ENCODE measurements around the gene E2F7.

The E2F7 gene

GRCh38 chr12:77005611-77006098 lies 59.7 kb downstream of the E2F7 start:
- no peak overlapping the region for H3K27ac ChIP-seq
- no peaks in the 10 kb centered on the region for H3K4me1 ChIP-seq (ENCODE audit: control insufficient read depth in 1 of 2, insufficient read depth in 1 of 2, low read depth in 1 of 2, low read length in 1 of 2)
- H3K27me3 ChIP-seq = no peaks in the 10 kb centered on the region
- H3K36me3 ChIP-seq = no peaks in the 10 kb centered on the region
- no peak for TF ChIP-seq CTCF (IDR thresholded peaks at IDR 0.05)
- H3K9me3 ChIP-seq = no peaks in the 10 kb centered on the region
- H3K4me3 ChIP-seq (ENCODE audit: low read depth in 1 of 2, low read length in 1 of 2) = no peak overlapping the region

- TF ChIP-seq CTCF (IDR thresholded peaks at IDR 0.05) = no peak
- Histone ChIP-seq H3K36me3 (no peaks in the 10 kb centered on the region), H3K27ac (no peak overlapping the region), H3K4me3 (ENCODE audit: low read depth in 1 of 2, low read length in 1 of 2) (no peak overlapping the region), H3K4me1 (ENCODE audit: control insufficient read depth in 1 of 2, insufficient read depth in 1 of 2, low read depth in 1 of 2, low read length in 1 of 2) (no peaks in the 10 kb centered on the region), H3K9me3 (no peaks in the 10 kb centered on the region), H3K27me3 (no peaks in the 10 kb centered on the region)
Measured at GRCh38 chr12:77003914-77004313, 61.5 kb downstream of the E2F7 start.

GRCh38 chr12:77003246-77003645 lies 62.1 kb downstream of the E2F7 start:
- no peaks in the 10 kb centered on the region for H3K27me3 ChIP-seq
- no peak overlapping the region for H3K4me3 ChIP-seq (ENCODE audit: low read depth in 1 of 2, low read length in 1 of 2)
- H3K9me3 ChIP-seq = no peaks in the 10 kb centered on the region
- no peaks in the 10 kb centered on the region for H3K4me1 ChIP-seq (ENCODE audit: control insufficient read depth in 1 of 2, insufficient read depth in 1 of 2, low read depth in 1 of 2, low read length in 1 of 2)
- H3K27ac ChIP-seq = no peak overlapping the region
- H3K36me3 ChIP-seq = no peaks in the 10 kb centered on the region
- TF ChIP-seq CTCF (IDR thresholded peaks at IDR 0.05) = no peak

- H3K4me3 ChIP-seq (ENCODE audit: low read depth in 1 of 2, low read length in 1 of 2) = no peak overlapping the region
- no peaks in the 10 kb centered on the region for H3K27me3 ChIP-seq
- H3K4me1 ChIP-seq (ENCODE audit: control insufficient read depth in 1 of 2, insufficient read depth in 1 of 2, low read depth in 1 of 2, low read length in 1 of 2) = no peaks in the 10 kb centered on the region
- H3K27ac ChIP-seq = no peak overlapping the region
- no peaks in the 10 kb centered on the region for H3K36me3 ChIP-seq
- H3K9me3 ChIP-seq = no peaks in the 10 kb centered on the region
- no peak for TF ChIP-seq CTCF (IDR thresholded peaks at IDR 0.05)
Measured at GRCh38 chr12:77002382-77002781, 63.0 kb downstream of the E2F7 start.

- Histone ChIP-seq H3K27me3 (no peaks in the 10 kb centered on the region), H3K27ac (no peak overlapping the region), H3K9me3 (no peaks in the 10 kb centered on the region), H3K36me3 (no peaks in the 10 kb centered on the region), H3K4me3 (ENCODE audit: low read depth in 1 of 2, low read length in 1 of 2) (no peak overlapping the region), H3K4me1 (ENCODE audit: control insufficient read depth in 1 of 2, insufficient read depth in 1 of 2, low read depth in 1 of 2, low read length in 1 of 2) (no peaks in the 10 kb centered on the region)
- TF ChIP-seq CTCF (IDR thresholded peaks at IDR 0.05) = no peak
Measured at GRCh38 chr12:77001276-77001675, 64.1 kb downstream of the E2F7 start.

All from neutrophil (primary cell).